A549 (cell line): ENCODE measurements around the gene CNTN1. TPM values are rescaled to one million over a fixed set of nuclear protein-coding genes. Genes with fewer than 3 reads are reported as not detected.

ENCODE experiments used
- ATAC-seq, 2 experiments: fragments of 200-7000 bp in 1 of 2; fragments of >200 bp in 1 of 2; cut with Nextera tagmentation in 1 of 2; cut with Tn5 transposase in 1 of 2; 3 replicates each; pipeline versions ENCODE4 v1.8.0 to v1.9.1; 2018 to 2020; ENCODE audit warnings: mild to moderate bottlenecking in 1 of 2, moderate library complexity in 1 of 2
- CTCF ChIA-PET: fragments of 300-600 bp; sonication (Branson Sonifier 250); formaldehyde crosslinking; extraction: SDS; loops from one replicate; lab custom pipeline; 2021; ENCODE audit warnings: antibody characterized with exemption, inconsistent platforms; lab: Yijun Ruan, JAX
- POLR2A ChIA-PET: fragments of 350-600 bp; formaldehyde crosslinking; extraction: SDS; loops from one replicate; lab custom pipeline; 2021; ENCODE audit warnings: antibody characterized with exemption, inconsistent platforms; lab: Yijun Ruan, JAX
- DNase-seq, 2 experiments: peaks; one replicate each; pipeline versions ENCODE4 v3.0.0 to v3.0.0-alpha.2; 2011 to 2016; ENCODE audit warnings: low read depth in 1 of 2, low spot score in 1 of 2
- FAIRE-seq: peaks from 2 replicates; lab custom pipeline; 2011; peaks lifted over from hg19 to GRCh38; lab: Jason Lieb, UNC
- H3K27ac ChIP-seq, 2 experiments: fragments of >200 bp; sonication (Bioruptor Twin); formaldehyde crosslinking; 3 replicates each; pipeline ENCODE4 v1.5.1; 2016 to 2017
- H3K4me1 ChIP-seq: fragments of >200 bp; sonication (Bioruptor Twin); formaldehyde crosslinking; 3 replicates; pipeline ENCODE4 v1.6.1; 2016
- H3K4me2 ChIP-seq: fragments of >200 bp; sonication (Bioruptor Twin); formaldehyde crosslinking; 3 replicates; pipeline ENCODE4 v1.6.1; 2016
- H3K4me3 ChIP-seq: fragments of >200 bp; sonication (Bioruptor Twin); formaldehyde crosslinking; 3 replicates; pipeline ENCODE4 v1.5.1; 2016
- H3K9me3 ChIP-seq: fragments of >200 bp; sonication (Bioruptor Twin); formaldehyde crosslinking; 3 replicates; pipeline ENCODE4 v1.6.1; 2016
- BCL3 ChIP-seq: fragments of >200 bp; sonication (Bioruptor Twin); formaldehyde crosslinking; IDR thresholded peaks from 3 replicates; pipeline ENCODE4 v1.6.1; 2016
- CBX8 ChIP-seq: fragments of 200-600 bp; sonication (generic); IDR thresholded peaks from 2 replicates; pipeline ENCODE4 v1.6.1; 2016
- CHD4 ChIP-seq: fragments of 200-600 bp; sonication (generic); IDR thresholded peaks from 2 replicates; pipeline ENCODE4 v1.6.1; 2016; ENCODE audit warnings: antibody characterized with exemption, mild to moderate bottlenecking, borderline replicate concordance
- E2F6 ChIP-seq: IDR thresholded peaks from 2 replicates; pipeline ENCODE4 v1.6.1; 2012; ENCODE audit warnings: low read depth, borderline replicate concordance
- EHMT2 ChIP-seq: fragments of 200-600 bp; sonication (generic); IDR thresholded peaks from 2 replicates; pipeline ENCODE4 v1.6.1; 2016; ENCODE audit warnings: antibody characterized with exemption, low read depth, mild to moderate bottlenecking, moderate library complexity
- ELK1 ChIP-seq: fragments of 150-350 bp; IDR thresholded peaks from 2 replicates; pipeline ENCODE4 v1.6.1; 2014; ENCODE audit warnings: low read depth, mild to moderate bottlenecking, low read length
- EP300 ChIP-seq, 2 experiments: fragments of >200 bp; sonication (Bioruptor Twin); formaldehyde crosslinking; IDR thresholded peaks; 2 replicates in 1 of 2; 3 replicates in 1 of 2; pipeline ENCODE4 v1.6.1; 2016 to 2017
- JUN ChIP-seq, 2 experiments: fragments of >200 bp; sonication (Bioruptor Twin); formaldehyde crosslinking; IDR thresholded peaks; 2 replicates in 1 of 2; 3 replicates in 1 of 2; pipeline ENCODE4 v1.6.1; 2016 to 2017
- KDM1A ChIP-seq: fragments of 200-600 bp; sonication (generic); IDR thresholded peaks from 2 replicates; pipeline ENCODE4 v1.6.1; 2016; ENCODE audit warnings: low read depth, mild to moderate bottlenecking
- KDM5A ChIP-seq: fragments of 200-600 bp; sonication (generic); IDR thresholded peaks from 2 replicates; pipeline ENCODE4 v1.6.1; 2016; ENCODE audit warnings: antibody characterized with exemption, mild to moderate bottlenecking
- MAFK ChIP-seq: fragments of 450-650 bp; IDR thresholded peaks from 2 replicates; pipeline ENCODE4 v1.6.1; 2014; ENCODE audit not compliant: partially characterized antibody
- MYC ChIP-seq: IDR thresholded peaks from 2 replicates; pipeline ENCODE4 v1.6.1; 2012; ENCODE audit warnings: mild to moderate bottlenecking, inconsistent platforms, low read length, improper control_type of control experiment, borderline replicate concordance
- NPAS2 ChIP-seq: fragments of 250-450 bp; sonication (Bioruptor Pico); IDR thresholded peaks from 2 replicates; pipeline ENCODE4 v1.8.0; 2022; ENCODE audit warnings: mild to moderate bottlenecking, moderate library complexity, borderline replicate concordance
- NR3C1 ChIP-seq: fragments of >200 bp; sonication (Bioruptor Twin); formaldehyde crosslinking; IDR thresholded peaks from 3 replicates; pipeline ENCODE4 v1.6.1; 2017
- POLR2AphosphoS2 ChIP-seq: conservative IDR thresholded peaks from 2 replicates; pipeline ENCODE4 v1.6.1; 2012; ENCODE audit warnings: low read length, improper control_type of control experiment, inconsistent platforms
- RNF2 ChIP-seq: fragments of 200-600 bp; sonication (generic); IDR thresholded peaks from 2 replicates; pipeline ENCODE4 v1.6.1; 2016; ENCODE audit warnings: low read depth, mild to moderate bottlenecking, antibody characterized with exemption, moderate library complexity, borderline replicate concordance
- SMC3 ChIP-seq: fragments of >200 bp; sonication (Bioruptor Twin); formaldehyde crosslinking; IDR thresholded peaks from 3 replicates; pipeline ENCODE4 v1.6.1; 2018; ENCODE audit warnings: inconsistent platforms
- ZFP36 ChIP-seq: fragments of 450-650 bp; IDR thresholded peaks from 2 replicates; pipeline ENCODE4 v1.6.1; 2014; ENCODE audit warnings: borderline replicate concordance; ENCODE audit not compliant: partially characterized antibody
- WGBS: methylation state at CpG from one replicate; pipeline ENCODE4 v1.1.6; 2017; ENCODE audit errors: missing lambda C conversion rate; 5-methylcytosine and 5-hydroxymethylcytosine counted together
- polyA plus RNA-seq, 4 experiments: library from polyadenylated mRNA; depleted of rRNA in 3 of 4; stranded (reverse); fragments of >200 nt; fragmentation: RNase III in 1 of 4; extraction: RNeasy Plus Mini Kit Qiagen cat#74134 plus additional on column Dnase treatment in 1 of 4; gene quantifications; 2 replicates in 3 of 4; 3 replicates in 1 of 4; pipeline ENCODE4 v1.2.3, GENCODE V29; 2011 to 2017

Gene CNTN1
- polyA plus RNA-seq, 2 of the 4 experiments (the other 2 are of a cell fraction): 69.7 to 175 TPM

- no peak overlapping the region for H3K4me3 ChIP-seq
- DNase-seq (no peak), ATAC-seq (no peak), FAIRE-seq (no peak)
- 37% methylated on average over 2 of the region's 2 CpGs for WGBS
- no peaks in the 10 kb centered on the region; the same call in 2 of the 3 replicates for H3K4me1 ChIP-seq
- H3K9me3 ChIP-seq: no peaks in the 10 kb centered on the region
- CTCF ChIA-PET: interaction anchor here (1.2 kb wide), 1 partner anchor 10 kb away, joined by 3 read pairs; no protein-coding TSS in a partner anchor
- no peak overlapping the region for H3K4me2 ChIP-seq
- POLR2A ChIA-PET: no interaction called here
- no peak for TF ChIP-seq EHMT2
- no peak for TF ChIP-seq SMC3
- TF ChIP-seq RNF2: no peak
- no peak for TF ChIP-seq ELK1
- TF ChIP-seq JUN (IDR thresholded peaks at IDR 0.05): no peak
- TF ChIP-seq BCL3: no peak
- no peak for TF ChIP-seq E2F6
- TF ChIP-seq KDM1A: no peak
- TF ChIP-seq ZFP36: no peak
- no peak for TF ChIP-seq MAFK
- H3K27ac ChIP-seq: no peak overlapping the region
Measured at GRCh38 chr12:40769846-40770245, 77.6 kb downstream of the CNTN1 start.

- ATAC-seq (no peak), FAIRE-seq (no peak), DNase-seq (no peak)
- no peak overlapping the region for H3K4me2 ChIP-seq
- POLR2A ChIA-PET: no interaction called here
- 85% methylated on average over 2 of the region's 2 CpGs for WGBS
- peaks cover 6% of the 10 kb centered on the region for H3K4me1 ChIP-seq
- no peak for TF ChIP-seq EP300 (IDR thresholded peaks at IDR 0.05)
- TF ChIP-seq CBX8: no peak
- no peak for TF ChIP-seq RNF2
- no peak for TF ChIP-seq POLR2AphosphoS2
- no peak for TF ChIP-seq CHD4
- no peak for TF ChIP-seq ZFP36
- TF ChIP-seq KDM1A: no peak
- TF ChIP-seq JUN (IDR thresholded peaks at IDR 0.05): no peak
- no peak for TF ChIP-seq MAFK
- no peak for TF ChIP-seq MYC
- TF ChIP-seq ELK1: no peak
- H3K4me3 ChIP-seq: no peak overlapping the region
- H3K27ac ChIP-seq: no peak overlapping the region
- CTCF ChIA-PET: interaction anchor here (1.2 kb wide), 1 partner anchor 11 kb away, joined by 3 read pairs; no protein-coding TSS in a partner anchor
- no peaks in the 10 kb centered on the region for H3K9me3 ChIP-seq
Measured at GRCh38 chr12:40770781-40771180, 78.5 kb downstream of the CNTN1 start.

GRCh38 chr12:40775661-40776060 lies 83.4 kb downstream of the CNTN1 start:
- WGBS: 35% methylated on average over 2 of the region's 2 CpGs
- FAIRE-seq (no peak), DNase-seq (no peak), ATAC-seq (no peak)
- POLR2A ChIA-PET: no interaction called here
- peak overlapping the region; percentile 43; the same call in 2 of the 3 replicates for H3K4me2 ChIP-seq
- no peaks in the 10 kb centered on the region for H3K9me3 ChIP-seq
- H3K4me3 ChIP-seq: no peak overlapping the region
- TF ChIP-seq NPAS2 (CRISPR knock-in tag): no peak
- TF ChIP-seq KDM5A: no peak
- no peak for TF ChIP-seq NR3C1
- peaks cover 17% of the 10 kb centered on the region for H3K4me1 ChIP-seq
- CTCF ChIA-PET: no interaction called here
- no peak overlapping the region for H3K27ac ChIP-seq
